ENCODE measurements around the gene TBC1D17.
A peak's percentile ranks its signal among the peaks of the same experiment; 100 is the strongest.

Gene TBC1D17

GRCh38 chr19:49849433-49850220 is 27.9 kb upstream of the TBC1D17 start:
- no peak for DNase-seq

GRCh38 chr19:49850221-49850486 is 27.3 kb upstream of the TBC1D17 start:
- DNase-seq, result no peak

GRCh38 chr19:49850487-49851342 is 26.8 kb upstream of the TBC1D17 start, which contains the start of gene PTOV1:
Gene PTOV1 (plus strand): TSS chr19:49851159.
- DNase-seq, result peak; percentile 90

DNA sequence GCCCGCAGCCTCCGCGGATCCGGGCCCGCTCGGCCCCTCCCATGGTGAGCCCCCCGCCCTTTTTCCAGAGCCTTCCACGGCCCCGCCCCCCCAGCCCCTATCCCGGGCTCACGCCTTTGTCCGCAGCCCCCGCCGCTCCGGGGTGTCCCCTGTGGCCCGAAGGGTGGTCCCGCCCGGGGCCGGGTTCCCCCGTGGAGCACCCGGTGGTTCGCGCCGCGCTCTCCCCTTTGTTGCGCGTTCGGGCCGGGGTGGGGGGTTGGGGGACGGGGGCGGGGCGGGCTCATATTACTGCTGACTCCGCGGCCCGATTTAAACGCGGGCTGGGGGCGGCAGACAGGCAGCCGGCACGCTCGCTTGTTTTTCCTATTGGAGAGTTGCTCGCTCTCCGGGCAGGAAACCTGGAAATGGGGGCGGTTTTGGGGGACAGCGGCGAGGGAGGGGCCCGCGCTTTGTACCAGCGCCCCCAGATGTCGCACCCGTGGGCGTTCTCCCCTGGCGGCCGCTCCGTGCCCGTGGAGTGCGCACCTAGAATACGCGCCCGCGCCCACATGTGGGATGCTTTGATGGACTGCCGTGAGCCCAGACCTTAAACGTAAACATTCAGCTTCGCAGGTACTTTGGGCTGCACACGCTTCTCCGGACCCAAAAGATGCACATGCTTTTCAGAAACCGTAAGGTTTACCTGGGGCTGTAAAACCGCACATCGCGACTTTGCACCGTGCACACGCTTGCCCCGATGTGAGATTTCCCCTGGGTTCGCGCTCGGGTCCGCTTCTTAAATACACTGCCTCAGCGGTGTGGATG is 25.8 kb upstream of the TBC1D17 start:
- peak; percentile 23 for DNase-seq

GRCh38 chr19:49852631-49853126 is 24.8 kb upstream of the TBC1D17 start:
- no peak for DNase-seq

GRCh38 chr19:49853852-49854377 is 23.6 kb upstream of the TBC1D17 start:
- DNase-seq, result no peak

DNA sequence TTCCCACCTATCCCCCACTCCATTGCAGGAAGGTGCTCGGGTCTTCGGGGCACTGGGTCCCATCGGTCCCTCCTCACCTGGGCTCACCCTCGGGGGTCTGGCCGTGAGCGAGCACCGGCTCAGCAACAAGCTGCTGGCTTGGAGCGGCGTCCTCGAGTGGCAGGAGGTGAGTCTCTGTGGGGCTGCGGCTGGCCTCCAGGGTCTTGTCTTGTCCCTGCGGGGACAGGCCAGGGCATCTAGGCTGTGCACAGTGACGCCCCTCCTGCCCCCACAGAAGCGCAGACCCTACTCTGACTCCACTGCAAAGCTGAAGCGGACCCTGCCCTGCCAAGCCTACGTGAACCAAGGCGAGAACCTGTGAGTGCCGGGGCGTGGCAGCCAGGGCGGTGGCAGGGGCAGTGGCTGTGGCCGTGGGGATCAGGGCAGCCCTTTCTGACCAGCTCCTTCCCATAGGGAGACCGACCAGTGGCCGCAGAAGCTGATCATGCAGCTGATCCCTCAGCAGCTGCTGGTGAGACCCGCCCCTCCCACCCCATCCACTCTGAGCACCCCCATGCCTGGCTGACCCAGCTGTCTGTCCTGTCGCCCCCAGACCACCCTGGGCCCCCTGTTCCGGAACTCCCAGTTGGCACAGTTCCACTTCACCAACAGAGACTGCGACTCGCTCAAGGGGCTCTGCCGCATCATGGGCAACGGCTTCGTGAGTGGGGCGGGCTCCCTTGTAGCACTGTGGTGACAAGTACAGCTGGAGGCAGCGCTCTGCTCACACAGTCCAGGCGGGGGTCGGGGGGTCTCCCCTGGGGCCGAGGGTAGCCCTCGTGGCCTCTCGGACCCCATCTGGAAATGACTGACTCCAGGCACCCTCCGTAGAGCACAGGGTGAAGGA is 22.9 kb upstream of the TBC1D17 start:
- DNase-seq, result no peak

GRCh38 chr19:49855277-49855675 is 22.2 kb upstream of the TBC1D17 start:
- DNase-seq, result no peak

DNA sequence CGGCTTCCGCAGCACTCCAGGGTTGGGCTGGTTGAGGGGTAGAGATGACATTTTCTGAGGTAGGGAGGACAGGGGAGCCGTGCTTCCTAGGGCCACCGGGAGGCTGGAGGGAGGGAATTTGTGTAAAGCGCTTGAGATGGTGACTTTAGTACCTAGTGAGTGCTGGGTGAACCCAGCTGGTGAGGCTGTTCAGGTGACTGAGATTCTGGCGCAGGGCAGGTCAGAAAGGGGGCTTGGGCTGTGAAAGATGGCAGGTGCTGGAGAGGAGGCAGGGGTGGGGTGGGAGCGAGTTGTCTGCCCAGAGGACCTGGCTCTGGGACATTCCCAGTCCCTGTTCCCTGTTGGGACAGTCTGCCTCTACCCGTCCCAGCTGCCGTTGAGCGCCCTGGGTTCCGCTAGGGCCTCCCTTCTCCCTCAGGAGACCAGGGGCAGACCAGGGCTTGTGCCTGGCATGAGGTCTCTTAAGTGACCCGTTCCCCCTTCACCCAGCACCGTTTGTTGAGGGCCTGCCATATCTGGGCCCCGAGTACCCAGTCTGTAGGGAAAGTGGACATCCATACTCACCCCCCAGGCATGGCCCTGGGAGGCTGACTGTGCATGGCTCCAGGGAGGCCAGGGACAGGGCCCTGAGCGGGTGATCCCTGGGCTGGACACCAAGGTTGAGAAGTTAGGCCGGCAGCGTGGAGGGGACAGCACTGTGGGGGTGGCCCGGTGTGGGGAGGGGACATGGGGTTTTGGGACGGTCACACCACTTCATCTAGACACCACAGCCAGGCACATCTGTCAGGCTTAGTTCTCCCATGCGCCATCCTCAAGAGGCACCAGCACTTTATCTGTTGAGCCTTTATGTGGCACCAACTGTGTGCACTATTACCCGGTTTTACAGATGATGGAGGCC is 21.6 kb upstream of the TBC1D17 start:
- DNase-seq, result no peak

DNA sequence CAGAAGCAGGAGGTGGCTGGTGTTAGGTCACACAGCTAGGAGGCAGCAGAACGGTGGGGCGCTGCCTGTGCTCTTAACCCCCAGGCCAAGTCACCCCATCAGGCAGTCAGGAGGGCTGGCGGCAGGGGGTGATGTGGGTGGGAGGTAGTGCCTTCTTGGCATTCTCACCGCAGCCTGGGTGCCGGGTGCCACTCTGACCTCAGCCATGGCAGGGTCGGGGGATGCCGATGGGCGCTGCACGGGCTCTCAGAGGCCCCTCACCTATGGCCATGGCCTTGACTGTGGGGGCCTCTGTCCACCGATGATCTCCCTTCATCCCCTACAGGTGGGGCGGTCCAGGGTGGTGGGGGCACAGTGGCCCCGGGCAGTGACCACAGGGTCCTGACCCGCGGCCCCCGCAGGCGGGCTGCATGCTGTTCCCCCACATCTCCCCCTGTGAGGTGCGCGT is 20.9 kb upstream of the TBC1D17 start:
- DNase-seq, result no peak

- no peak for DNase-seq
Measured at GRCh38 chr19:49857061-49857837, 20.3 kb upstream of the TBC1D17 start.

GRCh38 chr19:49857838-49858087 is 19.7 kb upstream of the TBC1D17 start:
- no peak for DNase-seq

DNA sequence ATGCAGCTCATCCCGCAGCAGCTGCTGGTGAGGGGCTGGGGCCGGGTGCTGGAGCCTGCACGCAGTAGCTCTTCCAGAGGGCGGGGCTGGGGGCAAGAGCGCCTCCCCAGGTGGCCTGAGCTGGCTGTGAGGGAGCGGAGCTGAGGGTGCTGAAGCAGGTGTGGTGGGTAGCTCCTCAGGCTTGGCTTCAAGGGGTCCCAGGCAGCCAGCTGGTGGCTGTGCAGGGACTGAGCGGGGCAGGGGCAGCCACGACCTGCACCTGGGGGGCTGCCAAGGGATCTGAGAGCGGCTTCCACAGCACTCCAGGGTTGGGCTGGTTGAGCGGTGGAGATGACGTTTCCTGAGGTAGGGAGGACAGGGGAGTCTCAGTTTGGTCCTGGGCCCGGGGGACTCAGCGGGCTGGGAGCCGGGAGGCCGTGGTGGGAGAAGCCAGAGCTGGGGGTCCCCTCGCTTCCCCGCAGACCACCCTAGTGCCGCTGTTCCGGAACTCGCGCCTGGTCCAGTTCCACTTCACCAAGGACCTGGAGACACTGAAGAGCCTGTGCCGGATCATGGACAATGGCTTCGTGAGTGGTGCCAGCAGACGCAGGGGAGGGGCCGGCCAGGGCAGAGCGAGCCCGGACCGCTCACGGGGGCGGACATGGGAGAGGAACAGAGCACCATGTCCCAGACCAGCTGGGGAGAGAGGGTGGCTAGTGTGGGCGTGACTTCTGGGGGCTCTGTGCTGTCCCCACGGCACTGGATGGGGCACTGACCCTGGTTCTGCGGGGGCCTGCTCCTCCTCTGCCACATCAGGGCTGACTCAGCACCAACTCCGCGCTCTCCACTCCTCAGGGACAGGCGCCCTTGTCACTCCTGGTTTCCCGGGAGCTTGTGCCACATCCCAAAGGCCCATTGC is 19.2 kb upstream of the TBC1D17 start:
- DNase-seq, result no peak

DNA sequence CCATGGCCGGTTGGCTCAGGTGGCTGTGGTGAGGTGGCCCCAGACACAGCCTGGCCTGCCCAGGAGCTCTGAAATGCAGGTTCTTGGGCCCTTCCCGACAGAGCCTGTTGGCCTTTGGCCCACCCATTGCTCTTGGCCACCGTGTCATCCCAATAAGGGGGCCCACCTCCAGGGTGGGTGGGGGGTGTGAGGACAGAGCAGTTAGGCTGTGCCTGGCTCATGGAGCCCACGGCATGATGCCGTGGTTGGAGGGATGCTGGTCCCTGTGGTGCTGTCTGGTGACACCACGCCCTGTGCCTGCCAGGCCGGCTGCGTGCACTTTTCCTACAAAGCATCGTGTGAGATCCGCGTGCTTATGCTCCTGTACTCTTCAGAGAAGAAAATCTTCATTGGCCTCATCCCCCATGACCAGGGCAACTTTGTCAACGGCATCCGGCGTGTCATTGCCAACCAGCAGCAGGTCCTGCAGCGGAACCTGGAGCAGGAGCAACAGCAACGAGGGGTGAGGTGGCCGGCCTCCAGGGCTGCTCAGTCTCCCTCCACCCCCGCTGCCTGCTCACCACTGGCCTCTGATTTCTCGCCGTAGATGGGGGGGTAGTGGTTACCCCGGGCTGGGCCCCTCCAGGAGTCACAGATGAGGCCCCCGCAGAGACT is 17.7 kb upstream of the TBC1D17 start:
- no peak for DNase-seq

DNA sequence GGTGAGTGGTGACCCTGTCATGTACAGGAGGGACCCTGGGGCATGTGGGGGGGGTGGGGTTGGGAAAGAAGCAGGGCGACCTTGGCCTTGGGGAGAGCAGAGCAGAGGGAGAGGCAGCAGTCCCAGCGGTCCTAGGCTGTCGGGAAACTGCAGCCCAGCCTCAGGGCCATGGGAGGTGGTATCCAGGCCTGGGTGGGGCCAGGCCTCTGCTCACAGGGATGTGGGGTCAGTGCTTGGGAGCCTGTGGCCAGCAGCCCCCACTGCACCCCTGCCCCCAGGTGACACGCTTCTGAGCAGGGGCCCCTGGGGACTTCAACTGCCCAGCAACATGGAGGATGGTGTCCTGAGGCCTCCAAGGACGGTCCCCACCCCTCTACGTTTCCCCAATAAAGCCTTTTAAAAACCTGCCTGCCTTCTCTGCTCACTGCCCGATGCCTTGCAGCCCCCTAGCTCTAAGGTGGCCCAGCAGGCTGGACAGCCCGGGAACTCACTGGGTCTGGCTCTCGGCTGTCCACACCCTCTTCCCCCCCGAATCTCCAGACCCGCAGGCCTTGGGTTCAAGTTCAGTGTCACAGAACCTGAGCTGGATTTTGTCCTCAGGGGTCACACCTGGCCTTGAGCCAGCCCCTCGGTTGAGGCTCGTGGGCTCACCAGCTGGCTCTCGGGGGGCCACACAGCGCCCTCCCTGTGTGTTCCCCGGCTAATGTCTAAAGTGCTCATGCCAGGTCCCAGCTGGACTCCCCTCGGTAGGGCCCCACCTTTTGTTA is 17.0 kb upstream of the TBC1D17 start:
- no peak for DNase-seq

- no peak for DNase-seq
Measured at GRCh38 chr19:49861107-49861506, 16.4 kb upstream of the TBC1D17 start.

DNA sequence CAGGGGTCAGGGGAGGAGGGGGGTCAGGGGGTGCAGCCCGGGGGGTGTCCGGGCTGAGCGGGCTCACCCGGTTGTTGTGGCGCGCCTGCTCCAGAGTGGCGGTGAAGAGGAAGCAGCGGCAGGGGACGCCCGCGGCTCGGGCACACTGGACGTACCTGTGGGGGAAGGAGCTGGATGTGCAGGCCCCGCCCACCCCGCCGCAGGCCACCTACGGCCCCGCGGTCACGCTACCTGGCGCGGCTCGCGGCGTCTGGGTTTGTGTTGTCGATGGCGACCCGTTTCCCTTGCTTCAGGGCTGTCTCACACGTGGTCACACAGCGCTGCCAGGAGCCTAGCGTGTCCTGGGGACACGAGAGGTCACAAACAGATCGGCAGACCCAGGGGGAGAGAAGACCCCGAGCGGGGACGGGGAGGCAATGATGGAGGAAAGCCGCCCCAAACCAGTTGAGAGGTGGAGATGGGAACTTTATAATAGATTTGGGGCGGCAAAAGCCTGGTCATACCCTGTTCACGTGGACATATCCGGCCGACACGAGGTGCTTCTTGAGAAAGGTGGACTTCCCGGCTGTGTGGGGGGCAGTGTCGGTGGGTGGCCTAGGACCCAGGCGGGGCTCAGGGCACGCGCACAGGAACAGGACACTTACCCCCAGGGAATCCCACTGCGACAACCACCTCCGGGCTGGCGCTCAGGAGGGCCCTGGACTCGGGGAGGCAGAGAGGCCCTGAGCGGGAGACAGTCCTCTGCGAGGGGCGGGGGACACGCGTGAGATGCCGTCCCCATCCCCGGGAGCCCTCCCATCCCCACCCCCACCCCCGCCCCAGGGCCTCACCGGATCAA is 15.7 kb upstream of the TBC1D17 start:
- no peak for DNase-seq

All from NCI-H774 (cell line).